Trophoblast cell (in vitro differentiated cells and primary cell): ENCODE results near the gene C2CD4D.
A peak's percentile ranks its signal among the peaks of the same experiment; 100 is the strongest.

Experiments used
- DNase-seq, 2 donors: peaks; one replicate each; pipeline ENCODE4 v3.0.0-alpha.2; 2016
- H2AFZ ChIP-seq: 2 replicates; pipeline ENCODE4 v1.6.1; 2013; ENCODE audit warnings: low read length, moderate library complexity, mild to moderate bottlenecking; ENCODE audit not compliant: insufficient read depth, poor library complexity
- H2AK5ac ChIP-seq: 2 replicates; pipeline ENCODE4 v1.6.1; 2013; ENCODE audit warnings: mild to moderate bottlenecking, low read length
- H2BK120ac ChIP-seq: 2 replicates; pipeline ENCODE4 v1.6.1; 2013; ENCODE audit warnings: low read length, mild to moderate bottlenecking, moderate library complexity; ENCODE audit not compliant: insufficient read depth, poor library complexity
- H2BK12ac ChIP-seq: 2 replicates; pipeline ENCODE4 v1.6.1; 2013; ENCODE audit warnings: mild to moderate bottlenecking, low read length, moderate library complexity
- H2BK5ac ChIP-seq: 2 replicates; pipeline ENCODE4 v1.6.1; 2013; ENCODE audit warnings: low read length, low read depth, moderate library complexity, mild to moderate bottlenecking; ENCODE audit not compliant: poor library complexity
- H3K14ac ChIP-seq: 2 replicates; pipeline ENCODE4 v1.6.1; 2013; ENCODE audit warnings: mild to moderate bottlenecking, low read length
- H3K18ac ChIP-seq: 2 replicates; pipeline ENCODE4 v1.6.1; 2013; ENCODE audit warnings: mild to moderate bottlenecking, low read length
- H3K23ac ChIP-seq: 2 replicates; pipeline ENCODE4 v1.6.1; 2013; ENCODE audit warnings: low read length
- H3K27ac ChIP-seq: 2 replicates; pipeline ENCODE4 v1.5.1; 2013; ENCODE audit warnings: low read depth, mild to moderate bottlenecking, inconsistent platforms, low read length, moderate library complexity
- H3K27me3 ChIP-seq: 2 replicates; pipeline ENCODE4 v1.6.1; 2013; ENCODE audit warnings: inconsistent platforms, mild to moderate bottlenecking, low read length, moderate library complexity; ENCODE audit not compliant: insufficient read depth
- H3K36me3 ChIP-seq, 2 experiments: 1 replicate in 1 of 2; 2 replicates in 1 of 2; pipeline ENCODE4 v1.6.1; 2013; ENCODE audit warnings: low read length in 2 of 2, mild to moderate bottlenecking in 2 of 2, moderate library complexity in 1 of 2; ENCODE audit not compliant: insufficient read depth in 2 of 2, control insufficient read depth in 1 of 2
- H3K4ac ChIP-seq: 2 replicates; pipeline ENCODE4 v1.6.1; 2013; ENCODE audit warnings: low read depth, mild to moderate bottlenecking, low read length, moderate library complexity
- H3K4me1 ChIP-seq, 2 experiments: 1 replicate in 1 of 2; 2 replicates in 1 of 2; pipeline ENCODE4 v1.6.1; 2013; ENCODE audit warnings: low read length in 2 of 2, mild to moderate bottlenecking in 2 of 2, moderate library complexity in 1 of 2; ENCODE audit not compliant: insufficient read depth in 2 of 2, control insufficient read depth in 1 of 2
- H3K4me2 ChIP-seq: 2 replicates; pipeline ENCODE4 v1.6.1; 2013; ENCODE audit warnings: inconsistent platforms, mild to moderate bottlenecking, low read length, moderate library complexity
- H3K4me3 ChIP-seq: 2 replicates; pipeline ENCODE4 v1.5.1; 2013; ENCODE audit warnings: mild to moderate bottlenecking, low read depth, low read length, inconsistent platforms
- H3K79me1 ChIP-seq: one replicate; pipeline ENCODE4 v1.6.1; 2013; ENCODE audit warnings: low read length
- H3K79me2 ChIP-seq: 2 replicates; pipeline ENCODE4 v1.6.1; 2013; ENCODE audit warnings: low read length, mild to moderate bottlenecking; ENCODE audit not compliant: control insufficient read depth, insufficient read depth, poor library complexity
- H3K9ac ChIP-seq: 2 replicates; pipeline ENCODE4 v1.6.1; 2013; ENCODE audit warnings: mild to moderate bottlenecking, low read length
- H3K9me3 ChIP-seq: 2 replicates; pipeline ENCODE4 v1.6.1; 2013; ENCODE audit warnings: low read depth, mild to moderate bottlenecking, control low read depth, inconsistent platforms, low read length; ENCODE audit not compliant: insufficient read depth
- H4K12ac ChIP-seq: 2 replicates; pipeline ENCODE4 v1.6.1; 2013; ENCODE audit warnings: low read depth, mild to moderate bottlenecking, low read length, moderate library complexity
- H4K8ac ChIP-seq: 2 replicates; pipeline ENCODE4 v1.6.1; 2013; ENCODE audit warnings: low read depth, mild to moderate bottlenecking, low read length, moderate library complexity
- H4K91ac ChIP-seq: one replicate; pipeline ENCODE4 v1.6.1; 2013; ENCODE audit warnings: low read depth, mild to moderate bottlenecking, low read length, moderate library complexity
- WGBS: extraction: QIAGEN DNeasy Blood & Tissue Kit; methylation state at CpG from one replicate; pipeline ENCODE4 v1.1.7; 2013; ENCODE audit warnings: missing lambda C conversion rate; ENCODE audit not compliant: insufficient read length, insufficient coverage; ENCODE audit errors: extremely low coverage; 5-methylcytosine and 5-hydroxymethylcytosine counted together

C2CD4D gene

GRCh38 chr1:151849871-151850270 lies 10.3 kb upstream of the C2CD4D start:
- Histone ChIP-seq H3K79me2 (no peaks in the 10 kb centered on the region), H3K18ac (no peak overlapping the region), H4K8ac (no peak overlapping the region), H3K4me1 (peaks cover 8 to 21% of the 10 kb centered on the region in 2 experiments), H3K36me3 (no peaks in the 10 kb centered on the region), H2AFZ (no peak overlapping the region), H3K14ac (no peak overlapping the region), H2BK5ac (no peak overlapping the region), H3K27ac (no peak overlapping the region), H4K91ac (no peak overlapping the region), H3K79me1 (no peaks in the 10 kb centered on the region), H2BK12ac (no peak overlapping the region), H3K9ac (no peak overlapping the region), H4K12ac (no peak overlapping the region), H3K4ac (no peak overlapping the region), H3K23ac (no peak overlapping the region), H3K4me3 (no peak overlapping the region), H3K9me3 (no peaks in the 10 kb centered on the region), H3K4me2 (no peak overlapping the region), H2BK120ac (no peak overlapping the region), H3K27me3 (no peaks in the 10 kb centered on the region), H2AK5ac (no peak overlapping the region)
- no peak for DNase-seq

GRCh38 chr1:151849126-151849525 lies 9.5 kb upstream of the C2CD4D start:
- Histone ChIP-seq H4K12ac (no peak overlapping the region), H3K27ac (no peak overlapping the region), H3K4me3 (no peak overlapping the region), H4K91ac (no peak overlapping the region), H3K14ac (no peak overlapping the region), H3K9me3 (no peaks in the 10 kb centered on the region), H3K18ac (no peak overlapping the region), H3K79me1 (no peaks in the 10 kb centered on the region), H2BK120ac (no peak overlapping the region), H2BK12ac (no peak overlapping the region), H3K9ac (no peak overlapping the region), H3K4me2 (no peak overlapping the region), H3K27me3 (no peaks in the 10 kb centered on the region), H4K8ac (no peak overlapping the region), H3K4me1 (peaks cover 8 to 21% of the 10 kb centered on the region in 2 experiments), H2AK5ac (no peak overlapping the region), H3K4ac (no peak overlapping the region), H2AFZ (no peak overlapping the region), H3K79me2 (no peaks in the 10 kb centered on the region), H2BK5ac (no peak overlapping the region), H3K36me3 (no peaks in the 10 kb centered on the region), H3K23ac (no peak overlapping the region)
- WGBS = no CpG with 5 or more reads among the region's 3 CpGs
- no peak for DNase-seq

- no peak overlapping the region for H3K4ac ChIP-seq
Measured at GRCh38 chr1:151847867-151848596, 8.4 kb upstream of the C2CD4D start.

GRCh38 chr1:151846686-151847237 lies 7.1 kb upstream of the C2CD4D start:
- Histone ChIP-seq H3K79me1 (no peaks in the 10 kb centered on the region), H3K9ac (no peak overlapping the region)
- no CpG with 5 or more reads among the region's 8 CpGs for WGBS

More at GRCh38 chr1:151847867-151848596, 8.4 kb upstream of the C2CD4D start:
- no peak overlapping the region for H4K8ac ChIP-seq
- peaks cover 8 to 21% of the 10 kb centered on the region in 2 experiments for H3K4me1 ChIP-seq
- no peak overlapping the region for H4K12ac ChIP-seq
- no peak overlapping the region for H3K9ac ChIP-seq
- H3K27me3 ChIP-seq = no peaks in the 10 kb centered on the region
- H3K23ac ChIP-seq = no peak overlapping the region
- WGBS = no CpG with 5 or more reads among the region's 11 CpGs
- DNase-seq = no peak
- H2AFZ ChIP-seq = no peak overlapping the region
- H4K91ac ChIP-seq = no peak overlapping the region
- H3K9me3 ChIP-seq = no peaks in the 10 kb centered on the region
- H3K14ac ChIP-seq = no peak overlapping the region
- no peak overlapping the region for H3K4me2 ChIP-seq
- no peak overlapping the region for H3K18ac ChIP-seq
- no peak overlapping the region for H3K27ac ChIP-seq
- H2BK120ac ChIP-seq = no peak overlapping the region
- no peaks in the 10 kb centered on the region for H3K36me3 ChIP-seq
- peak overlapping the region; percentile 26 for H2AK5ac ChIP-seq
- no peak overlapping the region for H3K4me3 ChIP-seq
- H3K79me2 ChIP-seq = no peaks in the 10 kb centered on the region
- no peaks in the 10 kb centered on the region for H3K79me1 ChIP-seq
- no peak overlapping the region for H2BK5ac ChIP-seq
- no peak overlapping the region for H2BK12ac ChIP-seq

More at GRCh38 chr1:151846686-151847237, 7.1 kb upstream of the C2CD4D start:
- H3K36me3 ChIP-seq = no peaks in the 10 kb centered on the region
- H3K79me2 ChIP-seq = no peaks in the 10 kb centered on the region
- H4K12ac ChIP-seq = no peak overlapping the region
- H3K27me3 ChIP-seq = no peaks in the 10 kb centered on the region
- H2BK12ac ChIP-seq = no peak overlapping the region
- no peak overlapping the region for H4K8ac ChIP-seq
- H2AFZ ChIP-seq = no peak overlapping the region
- no peak overlapping the region for H2BK120ac ChIP-seq
- no peak overlapping the region for H3K4me2 ChIP-seq
- no peak overlapping the region for H3K4ac ChIP-seq
- no peak overlapping the region for H3K18ac ChIP-seq
- no peaks in the 10 kb centered on the region for H3K9me3 ChIP-seq
- no peak overlapping the region for H4K91ac ChIP-seq
- no peak overlapping the region for H3K27ac ChIP-seq
- no peak overlapping the region for H2AK5ac ChIP-seq
- no peak overlapping the region for H3K4me3 ChIP-seq
- DNase-seq = no peak
- peak overlapping the region; percentile 6 for H3K14ac ChIP-seq
- H2BK5ac ChIP-seq = no peak overlapping the region
- no peak overlapping the region for H3K23ac ChIP-seq
- peaks cover 8 to 17% of the 10 kb centered on the region in 2 experiments for H3K4me1 ChIP-seq
